KG1 (cell line): ENCODE measurements around the gene ASAP2.
"Not testable (repeated sequence)": the region's sequence is repeated elsewhere in the genome, so short reads cannot be mapped to it uniquely, and the experiment has no call there.

Experiments
- DNase-seq: peaks from one replicate; lab custom pipeline; 2025; lab: John Stamatoyannopoulos, UW

The ASAP2 gene

DNA sequence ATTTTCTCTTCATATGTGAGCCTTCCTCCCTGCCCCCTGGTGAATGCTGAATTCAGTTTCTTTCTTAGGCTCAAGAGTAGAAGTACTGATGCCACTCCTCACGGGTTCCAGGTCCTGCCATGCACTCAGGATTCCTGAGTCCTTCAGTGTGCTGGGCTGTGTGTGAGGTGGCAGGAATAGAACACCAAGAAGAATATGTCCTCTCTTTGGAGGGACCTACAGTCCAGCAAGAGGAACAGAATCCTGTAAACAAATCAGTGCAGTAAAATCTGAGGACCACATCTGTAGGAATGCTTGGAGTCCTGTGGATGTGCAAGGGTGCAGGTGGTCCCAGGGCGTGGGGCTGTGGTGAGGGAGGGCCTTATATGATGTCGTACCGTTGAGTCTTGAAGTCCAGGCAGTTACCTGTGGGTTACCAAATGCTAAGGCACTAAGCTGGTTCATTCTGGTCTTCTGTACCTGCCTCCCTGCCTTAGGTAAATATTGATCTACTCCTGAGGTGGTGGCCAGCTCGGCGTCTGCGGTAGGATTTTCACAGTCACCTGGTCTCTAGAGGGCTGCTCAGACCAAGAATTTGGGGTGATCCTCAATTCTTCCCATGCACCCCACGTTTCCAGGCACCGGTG is 5.5 kb downstream of the ASAP2 start:
- DNase-seq: no peak

DNA sequence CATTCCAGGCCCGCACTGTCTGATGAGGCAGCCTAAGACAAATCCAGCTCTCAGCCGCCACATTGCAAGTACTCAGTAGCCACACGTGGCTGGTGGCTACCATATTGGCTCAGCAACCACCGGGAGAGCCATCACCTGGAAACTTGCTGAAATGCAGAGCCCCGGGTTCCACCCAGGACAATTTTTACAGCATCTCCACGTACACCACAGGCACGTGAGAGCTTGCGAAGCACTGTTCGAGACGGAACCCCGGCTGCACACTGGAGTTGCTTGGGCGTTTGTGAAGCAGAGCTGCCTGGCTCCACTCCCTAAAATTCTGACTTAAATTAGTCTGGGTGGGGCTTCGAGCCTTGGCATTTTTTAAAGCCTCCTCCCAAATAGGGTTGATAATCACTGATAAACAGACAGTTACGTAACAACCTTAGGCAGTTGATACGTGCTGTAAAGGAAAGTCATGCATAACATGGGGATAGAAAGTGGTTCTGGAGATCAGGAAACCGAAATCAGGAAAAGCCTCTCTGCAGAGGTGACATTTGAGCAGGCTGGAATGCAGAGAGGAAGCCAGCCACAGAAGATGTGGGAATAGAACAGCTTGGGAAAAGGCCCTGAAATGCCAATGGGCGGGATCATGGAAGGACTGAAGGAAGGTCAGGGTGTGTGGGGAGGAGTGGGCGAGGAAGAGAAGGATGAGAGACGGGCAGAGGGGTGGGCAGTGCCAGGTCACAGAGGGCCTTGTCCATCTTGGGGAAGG is 6.2 kb downstream of the ASAP2 start:
- no peak for DNase-seq

DNA sequence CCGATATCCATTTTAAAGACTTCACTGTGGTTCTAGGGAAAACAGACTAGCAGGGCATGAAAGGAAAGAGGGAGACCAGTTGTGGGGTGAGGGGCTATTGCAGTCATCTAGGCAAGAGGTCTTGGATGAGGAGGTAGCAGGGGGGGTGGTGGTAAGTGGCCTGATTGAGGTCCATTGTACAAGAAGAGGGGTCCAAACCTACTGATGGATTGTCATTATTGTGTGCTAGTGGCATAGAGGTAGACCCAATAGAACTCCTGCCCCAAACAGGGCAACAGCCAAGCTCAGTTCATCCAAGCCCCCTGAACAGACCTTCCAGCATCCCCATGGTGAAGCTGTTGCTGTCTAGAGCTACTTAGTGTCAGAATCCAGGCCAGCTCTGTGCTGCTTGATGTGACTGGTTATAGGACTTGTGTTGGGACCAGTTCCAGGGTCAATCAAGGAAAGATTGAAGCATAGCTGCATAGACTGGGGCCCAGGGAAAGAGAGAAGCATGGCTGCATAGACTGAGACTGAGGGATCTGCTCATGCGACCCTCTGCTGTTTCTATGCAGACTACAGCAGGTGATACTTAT is 7.0 kb downstream of the ASAP2 start:
- DNase-seq: no peak

DNA sequence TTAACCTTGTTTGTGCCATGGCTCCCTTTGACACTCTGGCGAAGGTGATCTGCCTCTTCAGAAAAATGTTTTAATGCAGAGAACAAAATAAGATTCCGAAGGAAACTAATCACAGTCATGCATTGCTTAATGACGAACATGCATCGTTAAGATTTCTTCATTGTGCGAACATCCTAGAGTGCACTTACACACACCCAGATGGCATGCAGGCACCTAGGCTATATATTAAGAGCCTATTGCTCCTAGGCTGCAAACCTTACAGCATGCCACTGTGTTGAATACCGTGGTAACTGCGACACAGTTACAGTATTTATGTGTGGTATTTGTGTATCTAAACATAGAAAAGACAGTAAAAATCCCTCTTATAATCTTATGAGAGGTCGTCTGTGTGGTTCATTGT is 8.3 kb downstream of the ASAP2 start:
- no peak for DNase-seq

DNA sequence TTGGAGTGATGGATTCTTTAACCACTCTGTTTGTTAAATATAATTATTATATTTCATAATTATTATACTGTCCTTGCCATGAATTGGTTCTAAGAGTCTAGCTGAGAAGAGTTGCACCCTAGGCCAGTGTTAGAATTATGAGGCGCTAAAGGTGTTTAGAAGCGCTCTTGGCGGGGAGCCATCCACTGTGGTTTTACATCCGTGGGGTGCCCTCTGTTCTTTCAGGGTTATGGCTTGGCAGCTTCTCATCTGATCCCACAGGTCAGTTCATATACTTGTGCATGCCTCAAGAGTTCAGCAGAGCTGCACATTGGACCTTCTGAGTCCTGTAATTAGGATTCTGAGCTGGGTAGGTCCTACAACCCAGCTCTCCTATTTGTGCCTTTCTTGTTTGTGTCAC is 9.1 kb downstream of the ASAP2 start:
- no peak for DNase-seq

DNA sequence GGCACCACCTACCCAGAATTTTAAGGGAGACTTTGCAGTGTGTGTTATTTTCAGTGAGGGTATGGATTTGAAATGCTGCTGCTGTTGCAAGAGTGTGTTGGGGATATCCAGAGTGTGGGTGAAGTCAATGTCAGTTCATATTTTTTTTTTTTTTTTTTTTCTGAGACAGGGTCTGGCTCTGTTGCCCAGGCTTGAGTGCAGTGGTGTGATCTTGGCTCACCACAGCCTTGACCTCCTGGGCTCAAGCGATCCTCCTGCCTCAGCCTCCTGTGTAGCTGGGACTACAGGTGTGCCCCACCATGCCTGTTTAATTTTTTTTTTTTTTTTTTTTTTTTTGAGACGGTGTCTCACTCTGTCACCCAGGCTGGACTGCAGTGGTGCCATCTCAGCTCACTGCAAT is 9.5 kb downstream of the ASAP2 start:
- not testable (repeated sequence) for DNase-seq

DNA sequence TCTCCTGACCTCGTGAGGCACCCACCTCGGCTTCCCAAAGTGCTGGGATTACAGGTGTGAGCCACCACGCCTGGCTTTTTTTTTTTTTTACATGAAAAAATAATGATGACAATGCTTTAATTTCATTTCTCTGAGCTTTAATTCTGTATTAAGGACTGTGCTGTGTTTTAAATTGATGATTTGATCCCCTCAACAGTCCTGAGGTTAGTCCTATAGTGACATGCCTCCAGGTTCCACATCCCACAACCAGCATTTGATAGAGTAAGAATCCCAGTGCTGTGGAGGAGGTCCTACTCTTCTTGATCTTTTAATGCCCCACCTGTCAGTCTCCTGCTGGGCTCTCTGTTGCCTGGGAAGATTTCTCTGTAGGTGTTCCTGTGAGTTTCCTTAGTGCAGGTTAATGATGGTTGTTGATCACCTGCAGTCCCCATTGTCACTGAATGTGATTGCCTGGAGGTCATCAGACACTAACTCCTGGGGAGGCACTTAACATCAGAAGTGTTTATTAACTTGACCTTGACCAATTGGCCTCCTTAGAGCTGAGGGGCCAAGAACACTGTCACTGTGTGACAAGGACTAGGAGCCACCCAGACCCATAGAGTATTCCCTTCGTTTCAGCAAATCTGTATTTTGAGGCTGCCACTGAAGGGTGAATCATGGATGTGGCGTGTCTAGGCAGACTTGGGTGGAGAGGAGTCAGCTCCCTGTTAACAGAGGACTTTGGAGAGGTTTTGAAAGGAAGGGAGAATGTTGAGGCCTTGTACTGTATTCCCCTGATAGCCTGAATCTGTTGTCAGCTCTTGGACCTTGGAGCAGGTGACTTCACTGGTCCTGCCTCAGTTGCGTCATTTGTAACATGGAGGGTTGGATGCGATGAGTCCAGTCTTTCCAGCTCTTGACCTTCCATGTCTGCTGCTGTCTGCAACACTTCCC is 11.5 kb downstream of the ASAP2 start:
- DNase-seq: no peak

DNA sequence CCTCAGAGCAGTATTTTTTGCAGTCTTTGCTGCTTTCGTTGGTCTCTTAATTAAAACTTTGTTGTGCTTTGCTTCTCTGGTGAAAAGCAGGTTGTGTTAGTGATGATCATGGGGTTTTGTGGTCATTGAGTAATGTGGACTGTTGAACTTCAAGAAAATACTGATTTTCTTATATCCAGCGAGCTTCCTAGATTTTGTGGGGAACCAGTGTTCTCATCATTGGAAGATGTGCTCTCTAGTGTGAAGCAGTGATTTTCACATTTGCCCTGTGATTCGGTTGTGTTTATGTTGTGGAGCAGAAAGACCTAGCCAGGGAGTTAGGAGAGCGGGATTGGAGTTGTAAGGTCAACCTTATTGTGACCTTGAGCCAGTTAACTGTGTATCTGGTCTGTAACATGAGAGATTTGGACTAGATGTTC is 12.4 kb downstream of the ASAP2 start:
- DNase-seq: no peak

DNA sequence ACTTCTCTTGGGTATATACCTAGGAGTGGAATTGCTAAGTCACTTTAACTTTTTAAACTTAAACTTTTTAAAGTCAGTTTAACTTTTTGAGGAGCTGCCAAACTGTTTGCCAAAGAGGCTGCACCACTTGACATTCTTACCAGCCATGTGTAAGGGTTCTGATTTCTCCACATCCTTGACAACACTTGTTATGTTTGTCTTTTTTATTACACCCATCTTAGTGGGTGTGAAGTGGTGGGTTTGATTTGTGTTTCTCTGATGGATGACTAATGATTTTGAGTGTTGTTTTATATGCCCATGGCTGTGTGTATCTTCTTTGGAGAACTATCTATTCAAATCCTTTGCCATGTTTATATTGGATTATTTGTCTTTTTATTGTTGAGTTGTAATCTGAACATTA is 13.6 kb downstream of the ASAP2 start:
- no peak for DNase-seq

DNA sequence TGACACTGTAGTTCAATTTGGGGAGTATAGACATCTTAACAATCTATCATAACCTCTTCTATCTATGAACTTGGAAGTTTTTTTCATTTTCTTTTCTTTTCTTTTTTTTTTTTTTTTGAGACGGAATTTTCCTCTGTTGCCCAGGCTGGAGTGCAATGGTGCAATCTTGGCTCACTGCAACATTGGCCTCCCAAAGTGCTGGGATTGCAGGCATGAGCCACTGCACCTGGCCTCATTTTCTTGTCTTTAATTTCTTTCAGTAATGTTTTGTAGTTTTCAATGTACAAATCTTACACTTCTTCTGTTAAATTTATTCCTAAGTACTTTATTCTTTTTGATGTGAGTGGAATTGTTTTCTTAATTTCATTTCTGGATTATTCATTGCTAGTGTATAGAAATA is 14.6 kb downstream of the ASAP2 start:
- DNase-seq: no peak

DNA sequence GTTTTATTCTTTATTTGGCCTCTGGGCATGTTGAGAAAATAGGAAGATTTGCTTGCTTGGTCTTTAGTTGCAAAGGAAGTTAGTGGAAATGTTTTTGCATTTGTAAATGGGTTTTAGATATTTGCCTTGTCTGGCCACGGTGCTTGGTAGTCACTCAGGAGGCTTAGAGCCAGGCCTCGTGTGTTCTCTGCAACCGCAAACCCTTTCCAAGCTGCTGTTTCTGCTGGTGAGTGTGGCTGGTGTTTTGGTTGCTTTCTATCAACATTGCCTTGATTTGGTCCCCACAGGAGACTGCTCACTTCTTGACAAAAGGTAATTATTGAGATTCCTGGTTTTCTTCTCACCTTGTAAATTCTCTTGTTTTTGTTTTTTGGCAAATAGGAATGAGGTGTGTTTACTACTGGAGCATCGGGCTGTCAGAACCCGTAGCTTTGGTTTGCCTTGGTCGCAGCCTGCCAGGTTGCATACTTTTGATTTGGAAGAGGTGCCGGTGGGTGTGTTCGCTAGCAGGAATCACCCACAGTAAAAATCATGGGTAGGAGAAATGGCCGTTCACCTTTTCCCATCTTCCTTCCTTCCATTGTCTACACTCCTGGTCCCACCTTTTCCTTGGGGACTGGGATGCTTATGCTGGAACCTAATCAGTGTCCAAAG is 15.8 kb downstream of the ASAP2 start:
- no peak for DNase-seq

DNA sequence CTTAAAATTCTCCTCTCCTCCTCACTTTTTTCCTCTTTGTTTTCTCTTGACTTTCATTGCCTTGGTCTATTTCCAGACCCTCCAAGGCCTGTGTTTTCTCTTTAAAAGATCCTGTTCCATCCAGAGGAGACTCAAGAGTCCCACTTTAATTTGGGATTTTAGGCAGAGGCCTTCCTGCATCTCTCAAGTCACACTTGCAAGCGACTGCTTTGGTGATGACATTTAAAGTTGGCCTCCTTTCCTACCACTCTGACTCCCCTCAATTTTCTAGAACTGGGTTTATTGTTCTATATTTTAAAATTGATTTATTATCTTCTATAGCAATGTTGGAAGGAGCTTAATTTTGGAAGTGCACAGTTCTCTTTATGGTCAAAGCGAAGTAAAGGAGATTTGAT is 16.3 kb downstream of the ASAP2 start:
- DNase-seq: no peak

DNA sequence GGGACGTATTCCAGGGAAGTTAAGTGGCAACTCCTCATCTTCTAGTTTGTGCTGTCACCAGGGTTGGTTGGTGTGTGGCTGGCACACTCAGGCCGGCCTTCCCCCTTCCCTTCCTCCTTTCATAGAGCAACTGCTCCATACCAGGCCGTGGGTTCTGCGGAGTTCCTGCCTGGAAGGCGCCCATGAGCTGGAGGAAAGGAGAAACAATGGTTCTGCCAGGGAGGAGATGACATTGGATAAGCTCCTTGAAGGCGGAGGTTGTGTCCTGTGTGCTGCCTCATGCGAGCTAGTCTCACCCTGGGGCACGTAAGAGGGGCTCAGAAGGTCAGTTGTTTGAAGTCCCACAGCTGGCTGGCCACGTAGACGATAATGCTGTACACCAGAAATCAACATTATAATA is 19.2 kb downstream of the ASAP2 start:
- no peak for DNase-seq

DNA sequence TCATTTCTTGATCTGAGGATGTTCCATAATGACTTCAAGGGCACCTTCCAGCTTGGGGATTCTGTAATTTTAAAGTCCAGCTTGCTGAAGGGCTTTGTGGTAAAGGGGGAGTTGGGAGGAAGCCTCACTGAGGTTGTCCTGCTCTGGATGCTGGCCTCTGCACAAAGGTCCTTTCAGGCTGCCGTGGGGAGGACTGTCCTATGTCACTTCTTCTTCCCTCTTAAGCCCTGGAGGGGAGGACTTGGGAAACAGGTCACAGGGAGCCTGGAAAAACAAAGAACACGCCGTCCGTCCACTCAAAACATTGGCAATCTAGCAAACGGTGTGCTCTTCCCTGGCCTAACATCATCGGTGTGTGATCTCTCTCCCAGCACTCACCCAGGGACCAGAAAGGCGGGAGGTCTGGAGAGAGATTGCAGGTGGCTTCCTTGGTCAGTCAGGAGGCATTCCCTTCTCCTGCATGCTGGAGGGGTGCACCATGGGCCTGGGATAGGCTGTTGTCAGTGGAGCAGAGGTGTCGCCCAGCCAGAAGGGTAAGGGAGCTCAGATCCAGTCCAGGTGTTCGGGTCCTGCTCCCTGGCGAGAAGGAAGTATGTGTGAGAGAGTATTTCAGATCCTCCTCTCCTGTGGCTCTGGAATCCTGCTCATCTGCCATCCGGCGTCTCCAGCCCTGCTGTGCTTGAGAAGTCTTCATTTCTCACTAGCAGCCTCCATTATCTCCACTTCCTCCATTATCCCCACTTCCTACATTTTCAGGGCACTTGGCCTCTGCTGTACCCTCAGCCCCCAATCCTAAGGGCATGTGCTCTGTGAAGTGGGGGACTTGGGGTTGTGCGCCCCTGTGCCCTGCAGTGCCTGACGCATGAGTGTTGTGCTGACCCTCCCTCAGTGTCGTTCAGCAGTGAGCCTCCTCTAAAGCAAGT is 20.1 kb downstream of the ASAP2 start:
- no peak for DNase-seq

DNA sequence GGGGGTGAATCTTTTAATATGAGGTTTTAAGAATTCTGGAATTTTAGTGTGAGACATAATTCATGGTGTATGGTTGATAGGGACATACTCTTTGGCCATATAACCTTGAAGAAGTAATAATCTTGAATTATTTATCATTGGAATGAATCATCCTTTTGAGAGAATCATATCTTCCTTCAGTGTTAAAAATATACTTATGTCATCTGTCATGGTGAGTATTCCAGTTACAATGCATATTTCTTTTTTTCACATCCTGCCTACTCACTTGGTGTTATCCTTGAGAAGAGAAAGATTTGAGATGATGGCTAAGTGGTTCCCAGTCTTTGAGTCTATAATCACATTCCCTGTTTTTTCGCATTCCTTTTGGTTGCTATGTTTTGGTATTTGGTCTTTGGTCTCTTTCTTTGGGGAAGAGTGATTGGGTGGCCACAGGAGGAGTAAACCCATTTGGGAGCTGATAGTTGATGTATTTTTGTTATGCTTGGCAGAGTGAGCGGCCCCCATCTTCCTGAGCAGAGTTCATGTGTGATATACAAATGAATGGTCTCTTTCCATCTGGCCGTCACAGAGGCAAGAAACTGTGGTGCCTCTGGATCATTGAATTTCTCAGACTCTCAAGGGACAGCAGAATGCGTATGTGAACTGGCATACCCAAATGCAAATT is 21.6 kb downstream of the ASAP2 start:
- no peak for DNase-seq

DNA sequence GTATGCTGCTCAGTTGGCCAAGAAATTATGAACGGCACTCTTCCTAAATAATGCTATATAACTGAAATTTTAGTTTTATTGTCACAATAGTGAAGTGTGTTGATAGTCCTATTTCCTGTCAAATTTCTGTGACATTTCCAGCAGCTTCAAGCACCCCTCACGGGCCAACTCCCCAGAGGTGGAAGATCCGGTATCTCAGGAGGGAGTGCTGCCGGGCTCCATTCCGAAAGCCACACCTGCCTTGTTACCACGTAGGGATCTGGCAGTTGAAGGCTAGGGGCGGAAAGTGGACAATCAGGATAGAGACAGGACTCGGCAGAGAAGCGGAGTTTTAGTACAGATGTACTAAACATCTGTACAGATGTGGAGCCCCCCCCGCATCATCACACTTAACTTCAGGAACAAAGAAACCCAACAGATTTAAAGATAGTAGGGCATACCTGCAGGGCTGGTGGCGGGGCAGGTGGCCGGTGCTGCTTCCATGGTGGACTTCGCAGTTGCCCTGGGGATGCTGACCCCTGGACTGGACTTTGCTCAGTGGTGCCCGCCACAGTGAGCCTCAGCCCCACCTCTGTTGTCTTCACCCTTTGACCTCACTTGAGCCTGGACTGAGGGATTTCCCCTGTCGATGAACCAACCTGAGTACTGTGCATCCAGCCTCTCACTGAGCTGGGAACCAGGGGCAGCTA is 22.3 kb downstream of the ASAP2 start:
- DNase-seq: no peak

DNA sequence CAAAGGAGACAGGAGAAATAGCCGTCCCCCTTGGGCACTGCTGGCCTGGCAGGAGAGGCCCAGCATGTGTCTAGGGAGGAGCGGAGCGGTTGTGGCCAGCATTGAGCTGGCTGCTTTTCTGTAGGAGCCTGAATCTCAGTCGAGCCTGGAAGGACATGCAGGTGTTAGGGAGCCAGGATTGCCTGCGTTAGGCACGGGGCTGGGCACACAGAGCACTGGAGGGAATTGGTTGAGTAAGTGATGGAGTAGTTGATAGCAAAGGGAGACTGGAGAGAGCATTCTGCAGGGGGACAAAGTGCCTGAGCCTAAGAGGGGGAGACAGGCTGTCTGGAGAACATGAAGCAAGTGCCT is 22.8 kb downstream of the ASAP2 start:
- no peak for DNase-seq

DNA sequence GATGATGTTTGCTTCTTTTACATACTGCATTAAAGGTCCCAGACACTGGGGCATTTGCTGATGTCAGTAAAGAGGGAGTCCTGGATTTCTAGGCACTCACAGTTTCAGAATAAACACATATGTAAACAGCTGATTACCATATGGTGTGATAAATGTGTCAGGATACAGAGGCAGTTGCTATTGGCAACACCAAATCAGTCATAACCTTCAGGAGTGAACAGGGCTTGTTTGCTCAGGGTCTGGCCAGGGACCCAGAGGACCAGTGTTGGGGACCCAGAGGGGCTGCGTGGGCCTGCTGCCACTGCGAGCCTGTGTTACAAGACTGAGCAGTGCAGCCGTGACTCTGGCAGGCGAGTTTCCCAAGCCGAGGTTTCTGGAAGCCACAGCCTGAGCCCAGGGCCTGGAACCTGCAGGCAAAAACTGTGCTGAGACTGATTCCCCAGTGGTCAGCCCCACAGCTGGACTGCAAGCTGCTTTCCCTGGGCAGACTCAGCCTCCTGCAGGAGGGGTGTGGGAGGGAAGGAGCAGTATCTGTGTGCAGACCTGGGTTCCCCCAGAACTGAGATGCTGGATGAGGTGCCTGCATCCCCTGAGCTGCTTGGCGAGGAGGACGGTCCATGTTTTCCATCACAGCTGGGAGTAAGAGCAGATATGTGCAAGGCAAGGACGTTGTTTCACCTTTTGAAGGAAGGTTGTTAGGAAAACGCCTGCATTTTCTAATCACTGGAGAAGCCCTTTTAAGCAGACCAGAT is 23.6 kb downstream of the ASAP2 start:
- DNase-seq: no peak

DNA sequence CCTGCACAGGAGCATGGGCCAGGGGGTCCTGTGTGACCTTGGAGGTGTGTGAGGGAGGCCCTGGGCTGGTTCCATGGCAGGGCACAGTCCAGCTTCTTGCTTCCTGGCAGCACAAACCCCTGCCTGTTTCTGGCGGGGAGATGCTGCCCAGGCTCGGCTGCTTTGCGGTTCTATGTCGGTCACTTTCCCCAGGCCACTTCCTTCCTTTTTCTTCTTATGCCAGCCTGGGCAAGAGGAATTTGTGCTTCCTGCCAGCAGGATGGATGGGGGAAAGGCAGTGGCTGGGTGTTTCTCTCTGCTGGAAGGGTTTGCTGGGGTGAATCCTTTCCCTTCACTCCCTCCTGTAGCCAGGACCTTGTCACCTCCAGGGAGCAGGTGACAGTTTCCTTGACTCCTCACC is 24.3 kb downstream of the ASAP2 start:
- DNase-seq: no peak
